Activated CD4-positive, alpha-beta T cell treated with anti-CD3 and anti-CD28 coated beads for 48 hours (primary cell): ENCODE measurements around the gene CAMTA1.

Experiments
- DNase-seq: peaks from one replicate; pipeline ENCODE4 v3.0.0-alpha.2; 2020

The CAMTA1 gene

GRCh38 chr1:7535934-7536878, 751.0 kb downstream of the CAMTA1 start:
- DNase-seq = no peak

- no peak for DNase-seq
These were observed 751.8 kb downstream of the CAMTA1 start for GRCh38 chr1:7536891-7537591.

- no peak for DNase-seq
These were observed 752.8 kb downstream of the CAMTA1 start for GRCh38 chr1:7538033-7538432.

GRCh38 chr1:7538849-7539768, 753.9 kb downstream of the CAMTA1 start:
- no peak for DNase-seq

- peak; percentile 70 for DNase-seq
These were observed 754.5 kb downstream of the CAMTA1 start for GRCh38 chr1:7539769-7540175.

- DNase-seq = no peak
These were observed 755.6 kb downstream of the CAMTA1 start for GRCh38 chr1:7540816-7541215.

- DNase-seq = no peak
These were observed 756.4 kb downstream of the CAMTA1 start for GRCh38 chr1:7541629-7542028.

GRCh38 chr1:7543718-7544090, 758.5 kb downstream of the CAMTA1 start:
- no peak for DNase-seq

GRCh38 chr1:7549277-7550161, 764.3 kb downstream of the CAMTA1 start:
- DNase-seq = peak; percentile 74

GRCh38 chr1:7550261-7550865, 765.1 kb downstream of the CAMTA1 start:
- DNase-seq = no peak

- DNase-seq = no peak
These were observed 765.7 kb downstream of the CAMTA1 start for GRCh38 chr1:7550981-7551380.

GRCh38 chr1:7551442-7551841, 766.2 kb downstream of the CAMTA1 start:
- DNase-seq = no peak

GRCh38 chr1:7552402-7552801, 767.1 kb downstream of the CAMTA1 start:
- DNase-seq = no peak

GRCh38 chr1:7553042-7553690, 767.9 kb downstream of the CAMTA1 start:
- no peak for DNase-seq

GRCh38 chr1:7554385-7555235, 769.4 kb downstream of the CAMTA1 start:
- DNase-seq = no peak

- no peak for DNase-seq
These were observed 770.3 kb downstream of the CAMTA1 start for GRCh38 chr1:7555391-7556185.

- DNase-seq = no peak
These were observed 772.1 kb downstream of the CAMTA1 start for GRCh38 chr1:7557301-7557891.

GRCh38 chr1:7558041-7558461, 772.8 kb downstream of the CAMTA1 start:
- DNase-seq = no peak

- no peak for DNase-seq
These were observed 773.2 kb downstream of the CAMTA1 start for GRCh38 chr1:7558481-7558880.
